ENCODE data around the gene DENND1B. TPM values are rescaled to one million over a fixed set of nuclear protein-coding genes. Genes with fewer than 3 reads are reported as not detected.
"Not testable (repeated sequence)": the region's sequence is repeated elsewhere in the genome, so short reads cannot be mapped to it uniquely, and the experiment has no call there.

DENND1B gene
- total and polyA plus RNA-seq, 4 donors: 7.9 to 44.6 (median 15.4) TPM

DNA sequence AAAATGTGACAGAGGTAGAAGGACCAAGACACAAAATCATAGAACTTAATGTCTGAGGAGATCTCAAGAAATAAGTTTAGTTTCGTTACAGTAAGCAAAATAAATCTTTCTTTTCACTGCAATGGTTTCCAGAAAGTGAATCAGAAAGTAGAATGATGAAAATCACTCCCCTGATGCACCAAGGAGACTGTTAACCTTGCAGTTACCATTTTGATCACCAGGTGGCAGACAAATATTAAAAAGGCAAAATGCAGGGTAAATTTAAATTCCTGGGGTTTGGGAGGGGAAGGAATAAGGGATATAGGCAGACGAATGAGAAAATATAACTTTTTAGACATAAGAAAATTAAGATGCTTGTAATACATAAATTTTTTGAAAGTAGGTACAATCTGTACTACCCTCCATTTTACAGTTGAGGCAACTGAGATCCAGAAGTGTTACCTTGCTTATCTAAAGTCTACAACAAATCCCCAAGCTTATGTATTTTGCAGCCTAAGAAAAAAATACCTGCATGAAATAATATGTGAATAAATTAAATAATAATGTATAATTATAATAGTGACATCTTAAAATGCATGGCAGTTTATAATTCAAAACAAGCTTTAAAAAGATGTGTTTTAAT lies 254.1 kb downstream of the DENND1B start:
- Histone ChIP-seq H3K9me3 (ENCODE audit: control insufficient read depth, insufficient read depth, low read length) (no peaks in the 10 kb centered on the region), H3K27ac (ENCODE audit: low read depth, low read length) (no peak overlapping the region), H3K4me3 (ENCODE audit: low read depth, low read length) (no peak overlapping the region), H3K36me3 (ENCODE audit: control insufficient read depth, insufficient read depth, low read length) (no peaks in the 10 kb centered on the region), H3K4me1 (ENCODE audit: control insufficient read depth, insufficient read depth, low read length) (no peaks in the 10 kb centered on the region), H3K27me3 (ENCODE audit: control insufficient read depth, insufficient read depth, low read length) (no peaks in the 10 kb centered on the region)
- DNase-seq (ENCODE audit: low read depth in 4 of 6, low spot score in 6 of 6): peak in 2 of 6 donors; percentile 43 to 45
- no CpG with 5 or more reads among the region's 2 CpGs for WGBS (ENCODE audit: insufficient coverage)

- peak in 1 of 6 donors; percentile 3 for DNase-seq (ENCODE audit: low read depth in 4 of 6, low spot score in 6 of 6)
- Histone ChIP-seq H3K4me3 (ENCODE audit: low read depth, low read length) (no peak overlapping the region), H3K27me3 (ENCODE audit: control insufficient read depth, insufficient read depth, low read length) (no peaks in the 10 kb centered on the region), H3K4me1 (ENCODE audit: control insufficient read depth, insufficient read depth, low read length) (no peaks in the 10 kb centered on the region), H3K36me3 (ENCODE audit: control insufficient read depth, insufficient read depth, low read length) (no peaks in the 10 kb centered on the region), H3K9me3 (ENCODE audit: control insufficient read depth, insufficient read depth, low read length) (no peaks in the 10 kb centered on the region), H3K27ac (ENCODE audit: low read depth, low read length) (no peak overlapping the region)
- no CpG with 5 or more reads among the region's 1 CpG for WGBS (ENCODE audit: insufficient coverage)
Measured at GRCh38 chr1:197519741-197520334, 255.4 kb downstream of the DENND1B start.

DNA sequence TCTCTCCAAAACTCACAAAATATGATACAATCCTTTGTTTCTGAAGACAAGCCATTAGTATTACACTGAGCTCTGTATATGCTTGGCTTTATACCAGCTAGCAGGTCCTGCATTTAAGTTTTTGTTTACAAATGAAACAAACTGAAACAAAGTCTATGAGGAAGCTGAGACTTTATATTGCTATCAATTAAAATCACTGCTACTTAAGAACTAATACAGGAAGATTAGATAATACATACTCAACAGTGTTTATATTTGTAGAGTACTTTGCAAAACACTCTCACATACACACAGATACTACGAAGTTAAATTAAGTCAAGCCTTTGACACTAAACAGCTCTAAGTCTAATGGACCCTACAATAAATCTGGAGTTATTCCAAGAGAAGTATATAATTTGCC lies 259.9 kb downstream of the DENND1B start:
- no peak for DNase-seq (ENCODE audit: low read depth in 4 of 6, low spot score in 6 of 6)
- WGBS (ENCODE audit: insufficient coverage): no CpG with 5 or more reads among the region's 1 CpG
- Histone ChIP-seq H3K27me3 (ENCODE audit: control insufficient read depth, insufficient read depth, low read length) (no peaks in the 10 kb centered on the region), H3K4me3 (ENCODE audit: low read depth, low read length) (no peak overlapping the region), H3K27ac (ENCODE audit: low read depth, low read length) (no peak overlapping the region), H3K36me3 (ENCODE audit: control insufficient read depth, insufficient read depth, low read length) (no peaks in the 10 kb centered on the region), H3K4me1 (ENCODE audit: control insufficient read depth, insufficient read depth, low read length) (no peaks in the 10 kb centered on the region), H3K9me3 (ENCODE audit: control insufficient read depth, insufficient read depth, low read length) (no peaks in the 10 kb centered on the region)

DNA sequence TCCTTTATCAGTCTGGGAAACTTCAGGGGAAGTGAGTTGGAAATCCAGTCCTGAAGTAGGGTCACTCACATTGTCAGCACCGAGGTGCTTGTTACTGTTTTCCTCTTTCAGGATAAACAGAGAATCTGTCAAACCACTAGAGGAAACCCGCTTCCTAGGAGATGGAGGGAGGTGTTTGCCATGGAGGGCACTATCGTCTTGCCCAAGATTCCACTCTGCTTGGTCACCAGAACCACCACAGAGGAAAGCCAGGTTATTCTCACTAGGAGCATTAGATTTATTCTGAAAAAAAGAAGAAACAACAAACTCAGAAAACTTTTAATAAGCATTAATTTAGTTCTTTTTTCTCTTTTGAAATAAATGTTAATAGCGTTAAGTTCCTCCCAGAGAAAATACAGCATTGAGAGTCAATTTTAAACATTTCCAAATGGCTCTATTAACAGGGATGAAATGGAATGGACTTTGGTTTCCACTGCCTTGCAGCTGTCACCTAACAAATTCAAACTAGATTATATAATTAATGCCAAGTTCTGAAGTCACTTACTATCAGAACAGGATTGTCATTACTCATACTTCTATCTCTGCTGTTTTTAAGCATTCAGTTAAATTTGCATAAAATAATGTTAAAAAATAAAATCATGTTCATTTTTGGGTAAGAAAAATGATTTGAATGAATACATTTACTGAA lies 264.4 kb downstream of the DENND1B start:
- no peak overlapping the region for H3K4me3 ChIP-seq (ENCODE audit: low read depth, low read length)
- no peaks in the 10 kb centered on the region for H3K9me3 ChIP-seq (ENCODE audit: control insufficient read depth, insufficient read depth, low read length)
- no peak for DNase-seq (ENCODE audit: low read depth in 4 of 6, low spot score in 6 of 6)
- H3K36me3 ChIP-seq (ENCODE audit: control insufficient read depth, insufficient read depth, low read length): no peaks in the 10 kb centered on the region
- no peaks in the 10 kb centered on the region for H3K4me1 ChIP-seq (ENCODE audit: control insufficient read depth, insufficient read depth, low read length)
- no peak overlapping the region for H3K27ac ChIP-seq (ENCODE audit: low read depth, low read length)
- no CpG with 5 or more reads among the region's 4 CpGs for WGBS (ENCODE audit: insufficient coverage)
- H3K27me3 ChIP-seq (ENCODE audit: control insufficient read depth, insufficient read depth, low read length): no peaks in the 10 kb centered on the region

DNA sequence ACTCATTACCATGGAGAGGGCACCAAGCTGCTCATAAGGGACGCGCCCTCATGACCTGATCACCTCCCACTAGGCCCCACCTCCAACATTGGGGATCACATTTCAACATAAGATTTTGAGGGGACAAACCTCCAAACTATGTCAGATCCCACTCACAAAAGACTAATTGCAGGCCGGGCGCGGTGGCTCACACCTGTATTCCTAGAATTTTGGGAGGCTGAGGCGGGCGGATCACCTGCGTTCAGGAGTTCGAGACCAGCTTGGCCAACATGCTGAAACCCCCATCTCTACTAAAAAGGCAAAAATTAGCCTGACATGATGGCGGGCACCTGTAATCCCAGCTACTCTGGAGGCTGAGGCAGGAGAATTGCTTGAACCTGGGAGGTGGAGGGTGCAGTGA lies 278.6 kb downstream of the DENND1B start:
- Histone ChIP-seq H3K36me3 (ENCODE audit: control insufficient read depth, insufficient read depth, low read length) (no peaks in the 10 kb centered on the region), H3K9me3 (ENCODE audit: control insufficient read depth, insufficient read depth, low read length) (no peaks in the 10 kb centered on the region), H3K4me3 (ENCODE audit: low read depth, low read length) (no peak overlapping the region), H3K4me1 (ENCODE audit: control insufficient read depth, insufficient read depth, low read length) (no peaks in the 10 kb centered on the region), H3K27me3 (ENCODE audit: control insufficient read depth, insufficient read depth, low read length) (no peaks in the 10 kb centered on the region), H3K27ac (ENCODE audit: low read depth, low read length) (no peak overlapping the region)
- DNase-seq (ENCODE audit: low read depth in 4 of 6, low spot score in 6 of 6): no peak
- 82% methylated on average over 9 of the region's 10 CpGs for WGBS (ENCODE audit: insufficient coverage)

DNA sequence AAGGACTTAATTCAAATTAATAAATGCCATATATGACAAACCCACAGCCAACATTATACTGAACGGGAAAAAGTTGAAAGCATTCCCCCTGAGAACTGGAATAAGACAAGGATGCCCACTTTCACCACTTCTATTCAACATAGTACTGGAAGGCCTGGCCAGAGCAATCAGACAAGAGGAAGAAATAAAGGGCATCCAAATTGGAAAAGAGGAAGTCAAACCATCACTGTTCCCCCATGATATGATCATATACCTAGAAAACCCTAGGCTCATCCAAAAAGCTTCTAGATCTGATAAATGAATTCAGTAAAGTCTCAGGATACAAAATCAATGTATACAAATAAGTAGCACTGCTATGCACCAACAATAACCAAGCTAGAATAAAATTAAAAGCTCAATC lies 283.8 kb downstream of the DENND1B start:
- H3K4me1 ChIP-seq (ENCODE audit: control insufficient read depth, insufficient read depth, low read length); H3K4me3 ChIP-seq (ENCODE audit: low read depth, low read length); H3K36me3 ChIP-seq (ENCODE audit: control insufficient read depth, insufficient read depth, low read length); DNase-seq (ENCODE audit: low read depth in 4 of 6, low spot score in 6 of 6); H3K9me3 ChIP-seq (ENCODE audit: control insufficient read depth, insufficient read depth, low read length); H3K27me3 ChIP-seq (ENCODE audit: control insufficient read depth, insufficient read depth, low read length); H3K27ac ChIP-seq (ENCODE audit: low read depth, low read length): not testable (repeated sequence)
- WGBS (ENCODE audit: insufficient coverage): no CpG with 5 or more reads among the region's 1 CpG

GRCh38 chr1:197486946-197487345 lies 288.3 kb downstream of the DENND1B start:
- Histone ChIP-seq H3K4me3 (ENCODE audit: low read depth, low read length) (no peak overlapping the region), H3K27me3 (ENCODE audit: control insufficient read depth, insufficient read depth, low read length) (no peaks in the 10 kb centered on the region), H3K9me3 (ENCODE audit: control insufficient read depth, insufficient read depth, low read length) (no peaks in the 10 kb centered on the region), H3K4me1 (ENCODE audit: control insufficient read depth, insufficient read depth, low read length) (no peaks in the 10 kb centered on the region), H3K27ac (ENCODE audit: low read depth, low read length) (no peak overlapping the region), H3K36me3 (ENCODE audit: control insufficient read depth, insufficient read depth, low read length) (no peaks in the 10 kb centered on the region)
- 92% methylated on average over 2 of the region's 2 CpGs for WGBS (ENCODE audit: insufficient coverage)
- DNase-seq (ENCODE audit: low read depth in 4 of 6, low spot score in 6 of 6): peak in 1 of 6 donors; percentile 26

DNA sequence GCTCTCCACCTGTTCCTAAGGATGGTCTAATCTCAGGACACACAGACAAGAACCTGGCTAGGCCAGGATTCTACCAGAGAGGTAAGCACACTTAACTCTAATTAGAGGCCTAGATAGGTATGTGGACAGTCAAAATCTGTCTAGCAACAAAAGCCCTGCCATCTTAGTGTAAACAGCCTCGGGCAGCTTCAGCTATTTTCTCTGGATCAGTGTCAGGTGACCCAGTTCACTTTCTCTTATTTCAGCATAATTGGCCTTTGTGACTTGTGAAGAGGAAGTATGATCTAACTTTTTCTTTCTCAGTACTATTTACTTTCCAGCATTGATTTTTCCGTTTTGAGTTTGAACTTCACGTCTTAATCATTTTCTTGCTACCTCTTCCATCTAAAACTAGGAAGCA lies 289.5 kb downstream of the DENND1B start:
- Histone ChIP-seq H3K27me3 (ENCODE audit: control insufficient read depth, insufficient read depth, low read length) (no peaks in the 10 kb centered on the region), H3K36me3 (ENCODE audit: control insufficient read depth, insufficient read depth, low read length) (no peaks in the 10 kb centered on the region), H3K9me3 (ENCODE audit: control insufficient read depth, insufficient read depth, low read length) (no peaks in the 10 kb centered on the region), H3K4me1 (ENCODE audit: control insufficient read depth, insufficient read depth, low read length) (no peaks in the 10 kb centered on the region), H3K4me3 (ENCODE audit: low read depth, low read length) (no peak overlapping the region), H3K27ac (ENCODE audit: low read depth, low read length) (no peak overlapping the region)
- WGBS (ENCODE audit: insufficient coverage): 100% methylated on average over 1 of the region's 3 CpGs
- DNase-seq (ENCODE audit: low read depth in 4 of 6, low spot score in 6 of 6): no peak

DNA sequence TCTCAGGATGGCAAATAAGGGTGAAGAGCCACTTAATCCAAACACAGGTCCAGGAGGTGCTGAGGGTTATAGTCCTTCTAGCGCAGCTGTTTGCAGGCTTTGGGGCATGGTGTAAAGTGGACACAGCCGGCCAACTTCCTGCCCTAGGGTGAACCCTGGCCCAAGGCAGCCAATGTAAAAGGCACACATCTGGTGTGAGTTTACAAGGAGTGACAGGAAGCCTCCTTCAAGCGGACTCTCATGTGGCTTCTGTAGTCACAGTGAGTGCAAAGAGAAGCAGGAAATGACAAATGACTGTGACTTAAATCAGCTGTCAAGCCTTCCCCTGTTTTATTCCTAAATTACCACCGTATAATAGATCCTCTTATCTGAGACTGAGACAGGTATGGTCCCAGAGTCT lies 294.2 kb downstream of the DENND1B start:
- Histone ChIP-seq H3K4me3 (ENCODE audit: low read depth, low read length) (no peak overlapping the region), H3K27ac (ENCODE audit: low read depth, low read length) (no peak overlapping the region), H3K27me3 (ENCODE audit: control insufficient read depth, insufficient read depth, low read length) (no peaks in the 10 kb centered on the region), H3K9me3 (ENCODE audit: control insufficient read depth, insufficient read depth, low read length) (no peaks in the 10 kb centered on the region), H3K36me3 (ENCODE audit: control insufficient read depth, insufficient read depth, low read length) (no peaks in the 10 kb centered on the region), H3K4me1 (ENCODE audit: control insufficient read depth, insufficient read depth, low read length) (no peaks in the 10 kb centered on the region)
- no peak for DNase-seq (ENCODE audit: low read depth in 4 of 6, low spot score in 6 of 6)
- 71% methylated on average over 3 of the region's 4 CpGs for WGBS (ENCODE audit: insufficient coverage)

DNA sequence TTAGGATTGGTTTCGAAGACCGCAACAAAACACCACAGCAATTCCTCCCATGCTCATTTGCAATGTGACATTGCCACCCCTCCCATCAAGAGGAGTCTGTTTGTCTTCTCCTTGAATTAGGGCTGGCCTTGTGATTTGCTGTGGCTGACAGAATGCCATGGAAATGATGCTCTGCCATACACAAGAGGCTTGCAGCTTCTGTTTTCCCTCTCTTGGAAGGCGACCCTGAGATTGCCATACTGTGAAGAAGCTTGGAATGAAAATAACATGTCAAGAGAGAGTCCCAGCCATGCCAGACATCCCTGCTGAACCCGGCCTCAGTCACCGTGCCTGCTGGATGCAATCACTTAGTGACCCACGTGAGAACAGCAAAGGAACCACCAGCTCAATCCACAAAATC lies 294.8 kb downstream of the DENND1B start:
- peak in 1 of 6 donors; percentile 71 for DNase-seq (ENCODE audit: low read depth in 4 of 6, low spot score in 6 of 6)
- Histone ChIP-seq H3K4me3 (ENCODE audit: low read depth, low read length) (no peak overlapping the region), H3K27ac (ENCODE audit: low read depth, low read length) (no peak overlapping the region), H3K27me3 (ENCODE audit: control insufficient read depth, insufficient read depth, low read length) (no peaks in the 10 kb centered on the region), H3K36me3 (ENCODE audit: control insufficient read depth, insufficient read depth, low read length) (no peaks in the 10 kb centered on the region), H3K9me3 (ENCODE audit: control insufficient read depth, insufficient read depth, low read length) (no peaks in the 10 kb centered on the region), H3K4me1 (ENCODE audit: control insufficient read depth, insufficient read depth, low read length) (no peaks in the 10 kb centered on the region)
- no CpG with 5 or more reads among the region's 6 CpGs for WGBS (ENCODE audit: insufficient coverage)
